ENCODE data around the gene CLCN2. TPM values are rescaled to one million over a fixed set of nuclear protein-coding genes. Genes with fewer than 3 reads are reported as not detected.
A peak's percentile ranks its signal among the peaks of the same experiment; 100 is the strongest.

CLCN2 gene
- total RNA-seq, 1 donor from 2014 or later, result 9.7 TPM

- Mint-ChIP-seq H3K36me3 (ENCODE audit: unreplicated experiment) (no peaks in the 10 kb centered on the region), H3K27ac (ENCODE audit: unreplicated experiment) (no peak overlapping the region), H3K4me1 (ENCODE audit: unreplicated experiment) (peaks cover 3% of the 10 kb centered on the region), H3K4me3 (ENCODE audit: unreplicated experiment) (no peak overlapping the region), H3K27me3 (ENCODE audit: unreplicated experiment) (peaks cover 26% of the 10 kb centered on the region), H3K9me3 (ENCODE audit: unreplicated experiment) (no peaks in the 10 kb centered on the region)
- no peak for DNase-seq (ENCODE audit: extremely low spot score, unreplicated experiment)
- no peak for TF ChIP-seq CTCF (IDR thresholded peaks at IDR 0.05)
These were observed 22.9 kb upstream of the CLCN2 start for GRCh38 chr3:184384342-184384741.

GRCh38 chr3:184383033-184383740 is 21.8 kb upstream of the CLCN2 start:
- Mint-ChIP-seq H3K4me3 (ENCODE audit: unreplicated experiment) (no peak overlapping the region), H3K27ac (ENCODE audit: unreplicated experiment) (no peak overlapping the region), H3K4me1 (ENCODE audit: unreplicated experiment) (peaks cover 8% of the 10 kb centered on the region), H3K27me3 (ENCODE audit: unreplicated experiment) (peaks cover 34% of the 10 kb centered on the region), H3K9me3 (ENCODE audit: unreplicated experiment) (no peaks in the 10 kb centered on the region), H3K36me3 (ENCODE audit: unreplicated experiment) (no peaks in the 10 kb centered on the region)
- DNase-seq (ENCODE audit: extremely low spot score, unreplicated experiment), result no peak
- no peak for TF ChIP-seq CTCF (IDR thresholded peaks at IDR 0.05)

GRCh38 chr3:184382326-184383032 is 21.1 kb upstream of the CLCN2 start:
- Mint-ChIP-seq H3K9me3 (ENCODE audit: unreplicated experiment) (no peaks in the 10 kb centered on the region), H3K4me1 (ENCODE audit: unreplicated experiment) (peaks cover 12% of the 10 kb centered on the region), H3K4me3 (ENCODE audit: unreplicated experiment) (no peak overlapping the region), H3K27me3 (ENCODE audit: unreplicated experiment) (peaks cover 39% of the 10 kb centered on the region), H3K36me3 (ENCODE audit: unreplicated experiment) (no peaks in the 10 kb centered on the region), H3K27ac (ENCODE audit: unreplicated experiment) (no peak overlapping the region)
- no peak for DNase-seq (ENCODE audit: extremely low spot score, unreplicated experiment)
- no peak for TF ChIP-seq CTCF (IDR thresholded peaks at IDR 0.05)

GRCh38 chr3:184381261-184382224 is 20.1 kb upstream of the CLCN2 start:
- Mint-ChIP-seq H3K9me3 (ENCODE audit: unreplicated experiment) (no peaks in the 10 kb centered on the region), H3K27ac (ENCODE audit: unreplicated experiment) (no peak overlapping the region), H3K4me3 (ENCODE audit: unreplicated experiment) (peak overlapping the region; percentile 53), H3K27me3 (ENCODE audit: unreplicated experiment) (peaks cover 47% of the 10 kb centered on the region), H3K36me3 (ENCODE audit: unreplicated experiment) (no peaks in the 10 kb centered on the region), H3K4me1 (ENCODE audit: unreplicated experiment) (peaks cover 13% of the 10 kb centered on the region)
- no peak for DNase-seq (ENCODE audit: extremely low spot score, unreplicated experiment)
- no peak for TF ChIP-seq CTCF (IDR thresholded peaks at IDR 0.05)

Measured in osteocyte (in vitro differentiated cells).